Rectal smooth muscle tissue (tissue), 1 donor: ENCODE measurements around the gene S100A10.

ENCODE experiments used
- H3K27ac ChIP-seq: one replicate; pipeline ENCODE4 v1.7.0; 2013; ENCODE audit warnings: low read depth, low read length, inconsistent platforms
- H3K27me3 ChIP-seq: one replicate; pipeline ENCODE4 v1.7.0; 2013; ENCODE audit warnings: low read length; ENCODE audit not compliant: control insufficient read depth, insufficient read depth
- H3K36me3 ChIP-seq: one replicate; pipeline ENCODE4 v1.7.0; 2013; ENCODE audit warnings: low read length; ENCODE audit not compliant: control insufficient read depth, insufficient read depth
- H3K4me1 ChIP-seq: one replicate; pipeline ENCODE4 v1.7.0; 2013; ENCODE audit warnings: low read length; ENCODE audit not compliant: control insufficient read depth, insufficient read depth
- H3K4me3 ChIP-seq: one replicate; pipeline ENCODE4 v1.7.0; 2013; ENCODE audit warnings: low read length
- H3K9ac ChIP-seq: one replicate; pipeline ENCODE4 v1.7.0; 2013; ENCODE audit warnings: low read length

The S100A10 gene

GRCh38 chr1:152026895-152027294, 33.2 kb upstream of the S100A10 start:
- no peaks in the 10 kb centered on the region for H3K27me3 ChIP-seq
- H3K4me3 ChIP-seq, result no peak overlapping the region
- H3K9ac ChIP-seq, result no peak overlapping the region
- no peaks in the 10 kb centered on the region for H3K36me3 ChIP-seq
- no peak overlapping the region for H3K27ac ChIP-seq
- H3K4me1 ChIP-seq, result no peaks in the 10 kb centered on the region

GRCh38 chr1:152024223-152024622, 30.6 kb upstream of the S100A10 start:
- H3K36me3 ChIP-seq, result no peaks in the 10 kb centered on the region
- H3K9ac ChIP-seq, result no peak overlapping the region
- no peaks in the 10 kb centered on the region for H3K27me3 ChIP-seq
- H3K4me3 ChIP-seq, result no peak overlapping the region
- no peaks in the 10 kb centered on the region for H3K4me1 ChIP-seq
- H3K27ac ChIP-seq, result no peak overlapping the region

- Histone ChIP-seq H3K27ac (no peak overlapping the region), H3K4me1 (no peaks in the 10 kb centered on the region), H3K36me3 (no peaks in the 10 kb centered on the region), H3K27me3 (no peaks in the 10 kb centered on the region), H3K9ac (no peak overlapping the region), H3K4me3 (no peak overlapping the region)
These were observed 29.6 kb upstream of the S100A10 start for GRCh38 chr1:152023221-152023620.

GRCh38 chr1:152022474-152022873, 28.8 kb upstream of the S100A10 start:
- H3K36me3 ChIP-seq, result no peaks in the 10 kb centered on the region
- H3K27ac ChIP-seq, result no peak overlapping the region
- H3K9ac ChIP-seq, result no peak overlapping the region
- no peaks in the 10 kb centered on the region for H3K27me3 ChIP-seq
- no peak overlapping the region for H3K4me3 ChIP-seq
- H3K4me1 ChIP-seq, result no peaks in the 10 kb centered on the region

- Histone ChIP-seq H3K36me3 (no peaks in the 10 kb centered on the region), H3K27me3 (no peaks in the 10 kb centered on the region), H3K4me1 (no peaks in the 10 kb centered on the region), H3K9ac (no peak overlapping the region), H3K4me3 (no peak overlapping the region), H3K27ac (no peak overlapping the region)
These were observed 27.9 kb upstream of the S100A10 start for GRCh38 chr1:152021569-152021968.

GRCh38 chr1:152020849-152021248, 27.2 kb upstream of the S100A10 start:
- Histone ChIP-seq H3K36me3 (no peaks in the 10 kb centered on the region), H3K27me3 (no peaks in the 10 kb centered on the region), H3K4me1 (no peaks in the 10 kb centered on the region), H3K27ac (no peak overlapping the region), H3K9ac (no peak overlapping the region), H3K4me3 (no peak overlapping the region)

GRCh38 chr1:152018537-152018936, 24.9 kb upstream of the S100A10 start:
- H3K27me3 ChIP-seq, result no peaks in the 10 kb centered on the region
- H3K4me1 ChIP-seq, result no peaks in the 10 kb centered on the region
- no peak overlapping the region for H3K9ac ChIP-seq
- no peak overlapping the region for H3K4me3 ChIP-seq
- no peak overlapping the region for H3K27ac ChIP-seq
- no peaks in the 10 kb centered on the region for H3K36me3 ChIP-seq

GRCh38 chr1:152015766-152016165, 22.1 kb upstream of the S100A10 start:
- Histone ChIP-seq H3K9ac (no peak overlapping the region), H3K4me1 (no peaks in the 10 kb centered on the region), H3K27me3 (no peaks in the 10 kb centered on the region), H3K36me3 (no peaks in the 10 kb centered on the region), H3K4me3 (no peak overlapping the region), H3K27ac (no peak overlapping the region)

GRCh38 chr1:152014943-152015342, 21.3 kb upstream of the S100A10 start:
- Histone ChIP-seq H3K4me3 (no peak overlapping the region), H3K27ac (no peak overlapping the region), H3K9ac (no peak overlapping the region), H3K4me1 (no peaks in the 10 kb centered on the region), H3K27me3 (no peaks in the 10 kb centered on the region), H3K36me3 (no peaks in the 10 kb centered on the region)

- no peaks in the 10 kb centered on the region for H3K36me3 ChIP-seq
- H3K9ac ChIP-seq, result no peak overlapping the region
- no peak overlapping the region for H3K27ac ChIP-seq
- H3K4me3 ChIP-seq, result no peak overlapping the region
- no peaks in the 10 kb centered on the region for H3K27me3 ChIP-seq
- no peaks in the 10 kb centered on the region for H3K4me1 ChIP-seq
These were observed 20.1 kb upstream of the S100A10 start for GRCh38 chr1:152013664-152014237.

GRCh38 chr1:152009691-152010090, 16.0 kb upstream of the S100A10 start:
- Histone ChIP-seq H3K27me3 (no peaks in the 10 kb centered on the region), H3K27ac (no peak overlapping the region), H3K4me1 (no peaks in the 10 kb centered on the region)

GRCh38 chr1:152007047-152007446, 13.4 kb upstream of the S100A10 start:
- Histone ChIP-seq H3K9ac (no peak overlapping the region), H3K27me3 (no peaks in the 10 kb centered on the region), H3K27ac (no peak overlapping the region), H3K36me3 (no peaks in the 10 kb centered on the region), H3K4me1 (no peaks in the 10 kb centered on the region), H3K4me3 (no peak overlapping the region)

More at GRCh38 chr1:152009691-152010090, 16.0 kb upstream of the S100A10 start:
- Histone ChIP-seq H3K9ac (no peak overlapping the region), H3K4me3 (no peak overlapping the region), H3K36me3 (no peaks in the 10 kb centered on the region)

- no peak overlapping the region for H3K27ac ChIP-seq
- H3K36me3 ChIP-seq, result no peaks in the 10 kb centered on the region
- no peak overlapping the region for H3K9ac ChIP-seq
- H3K4me1 ChIP-seq, result no peaks in the 10 kb centered on the region
- no peaks in the 10 kb centered on the region for H3K27me3 ChIP-seq
- H3K4me3 ChIP-seq, result no peak overlapping the region
These were observed 11.8 kb upstream of the S100A10 start for GRCh38 chr1:152005360-152005912.
